ENCODE data around the gene NUP37.
"Not testable (repeated sequence)": the region's sequence is repeated elsewhere in the genome, so short reads cannot be mapped to it uniquely, and the experiment has no call there.

The NUP37 gene

GRCh38 chr12:102089228-102089835, 30.6 kb downstream of the NUP37 start:
- not testable (repeated sequence) for DNase-seq (ENCODE audit: low read depth)

GRCh38 chr12:102080842-102081241, 39.1 kb downstream of the NUP37 start:
- DNase-seq (ENCODE audit: low read depth), result no peak

GRCh38 chr12:102072092-102072491, 47.8 kb downstream of the NUP37 start:
- not testable (repeated sequence) for DNase-seq (ENCODE audit: low read depth)

DNA sequence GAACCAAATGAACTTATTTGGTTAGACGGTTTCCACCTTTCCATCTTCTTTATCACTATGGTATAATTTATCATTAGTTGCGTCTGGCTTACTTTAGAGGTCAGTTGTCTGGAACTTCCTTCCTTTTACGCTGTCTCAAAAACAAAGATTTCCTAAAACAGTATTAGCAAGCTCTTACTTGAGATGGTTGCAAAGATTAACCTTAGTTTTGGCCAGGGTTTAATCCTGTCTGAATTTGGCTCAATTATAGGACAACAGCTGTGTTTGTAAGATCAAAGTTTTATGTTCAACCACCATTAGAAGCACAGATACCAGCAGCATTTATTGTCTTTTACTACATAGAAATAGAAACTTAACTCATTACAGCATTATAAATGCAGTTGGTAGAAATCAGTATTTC, 50.2 kb downstream of the NUP37 start:
- no peak for DNase-seq (ENCODE audit: low read depth)

- no peak for DNase-seq (ENCODE audit: low read depth)
These were observed 52.2 kb downstream of the NUP37 start for GRCh38 chr12:102067574-102068258.

DNA sequence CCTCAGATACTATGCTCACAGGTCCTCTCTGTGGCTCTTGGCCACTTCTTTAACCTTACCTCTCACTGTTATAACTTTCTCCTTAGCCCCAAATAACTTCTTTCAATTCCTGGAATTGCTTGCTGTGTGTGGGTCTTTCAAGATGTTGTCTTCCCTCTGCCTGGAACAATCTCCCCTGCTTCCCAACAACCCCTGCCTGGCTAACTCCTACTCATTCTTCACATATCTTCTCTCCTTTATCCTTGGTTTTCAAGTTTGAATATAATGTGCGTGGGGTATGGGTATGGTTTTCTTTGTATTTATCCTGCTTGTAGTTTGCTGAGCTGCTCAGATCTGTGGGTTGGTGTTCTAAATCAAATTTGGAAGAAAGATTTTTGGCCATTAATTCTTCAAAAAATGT, 55.4 kb downstream of the NUP37 start:
- no peak for DNase-seq (ENCODE audit: low read depth)

GRCh38 chr12:102063069-102063468, 56.8 kb downstream of the NUP37 start:
- no peak for DNase-seq (ENCODE audit: low read depth)

- no peak for DNase-seq (ENCODE audit: low read depth)
These were observed 57.5 kb downstream of the NUP37 start for GRCh38 chr12:102062419-102062806.

GRCh38 chr12:102061560-102062418, 58.1 kb downstream of the NUP37 start, which contains the start of gene WASHC3:
Gene WASHC3 (minus strand): TSS chr12:102061991. CDS start chr12:102061962, 29 bp downstream.
- DNase-seq (ENCODE audit: low read depth), result peak; percentile 90

DNA sequence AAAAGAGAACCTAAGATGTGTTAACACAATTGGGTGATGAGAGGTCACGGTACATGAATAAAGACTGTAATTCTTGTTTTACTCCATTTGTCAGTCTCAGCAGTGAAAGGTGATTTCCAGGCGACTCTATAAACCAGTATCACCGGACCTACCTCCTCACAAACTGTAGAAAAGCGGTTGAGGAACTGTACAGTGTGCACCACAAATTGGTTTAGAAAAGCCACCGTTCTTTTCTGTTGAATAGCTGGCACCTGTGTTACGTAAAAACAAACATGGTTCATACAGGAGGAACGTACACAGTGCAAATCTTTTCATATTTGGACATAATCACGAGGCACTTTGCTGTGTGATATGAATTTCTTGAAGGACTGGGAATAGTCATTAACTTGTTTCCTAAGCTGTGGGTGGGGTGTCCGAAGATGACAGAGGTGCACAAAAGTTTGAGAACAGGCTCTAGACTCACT, 58.8 kb downstream of the NUP37 start:
- DNase-seq (ENCODE audit: low read depth), result no peak

DNA sequence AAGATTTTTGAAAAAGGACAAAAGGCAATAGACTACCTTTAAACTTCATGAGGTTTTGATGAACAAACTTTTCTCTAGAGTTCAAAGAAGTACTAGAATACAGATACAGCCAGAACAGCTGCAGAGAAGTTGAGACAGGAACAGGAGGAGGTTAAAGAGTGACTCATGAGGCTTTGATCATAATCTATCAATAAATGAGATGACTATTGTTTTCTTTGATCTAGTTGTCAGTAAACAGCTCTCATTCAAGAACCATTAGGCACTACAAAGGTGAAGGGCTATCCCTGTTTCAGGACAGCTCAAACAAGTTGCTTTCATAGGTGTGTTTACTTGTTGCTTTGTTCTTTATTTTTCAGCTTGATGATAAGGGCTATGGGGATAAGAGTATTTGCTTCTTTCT, 60.6 kb downstream of the NUP37 start:
- no peak for DNase-seq (ENCODE audit: low read depth)

- DNase-seq (ENCODE audit: low read depth), result no peak
These were observed 65.6 kb downstream of the NUP37 start for GRCh38 chr12:102054345-102054744.

- DNase-seq (ENCODE audit: low read depth), result no peak
These were observed 66.9 kb downstream of the NUP37 start for GRCh38 chr12:102053062-102053349.

- no peak for DNase-seq (ENCODE audit: low read depth)
These were observed 67.5 kb downstream of the NUP37 start for GRCh38 chr12:102052192-102053061.

GRCh38 chr12:102051431-102051965, 68.4 kb downstream of the NUP37 start:
- no peak for DNase-seq (ENCODE audit: low read depth)

- no peak for DNase-seq (ENCODE audit: low read depth)
These were observed 69.1 kb downstream of the NUP37 start for GRCh38 chr12:102050660-102051430.

GRCh38 chr12:102043928-102044327, 76.0 kb downstream of the NUP37 start:
- no peak for DNase-seq (ENCODE audit: low read depth)

- no peak for DNase-seq (ENCODE audit: low read depth)
These were observed 85.7 kb downstream of the NUP37 start for GRCh38 chr12:102033991-102034745.

DNA sequence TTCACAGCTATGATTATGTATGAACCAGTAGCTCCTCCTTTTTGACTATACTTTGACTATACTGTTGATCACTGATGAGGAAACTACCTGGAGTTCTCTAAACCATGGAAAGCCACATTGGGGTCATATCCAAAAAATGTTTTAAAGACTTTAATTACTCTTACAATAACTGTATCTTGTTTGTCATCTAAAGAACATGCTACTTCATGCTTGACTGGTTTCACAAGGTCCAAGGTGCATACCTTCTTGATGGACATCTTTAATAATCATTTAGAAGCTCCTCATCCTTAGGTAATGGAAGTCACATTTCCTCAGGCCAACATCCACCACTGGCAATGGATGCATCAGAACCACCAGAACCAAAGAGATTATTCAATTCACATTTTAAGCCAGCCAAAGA, 88.1 kb downstream of the NUP37 start:
- DNase-seq (ENCODE audit: low read depth), result no peak

DNA sequence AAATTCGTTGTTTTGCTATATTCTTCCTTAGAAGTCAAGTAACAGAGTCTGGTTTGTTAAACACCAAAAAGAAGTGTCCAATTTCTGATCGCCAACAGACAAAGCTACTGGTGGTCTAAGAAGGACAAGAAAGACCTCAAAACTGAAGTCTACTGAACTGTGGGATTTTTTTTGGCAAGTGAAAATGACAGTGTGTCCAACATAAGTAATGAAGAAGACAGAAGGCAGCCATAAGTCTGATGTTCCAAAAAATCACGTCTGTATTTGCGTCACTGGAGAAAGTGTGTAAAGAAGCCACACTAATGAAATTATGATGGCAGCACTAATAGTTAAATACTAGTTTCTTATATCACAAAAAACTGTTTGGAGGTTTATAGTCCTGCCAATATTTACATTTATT, 90.8 kb downstream of the NUP37 start:
- DNase-seq (ENCODE audit: low read depth), result no peak

Data from stimulated activated CD8-positive, alpha-beta memory T cell treated with anti-CD3 and anti-CD28 coated beads, Interleukin-15, amount 100 ng/mL, for 1 hour (primary cell).